ENCODE data around the gene CNPY1.

- TF ChIP-seq CTCF (IDR thresholded peaks at IDR 0.05; ENCODE audit: poor library complexity) (no peak), EZH2 (IDR thresholded peaks at IDR 0.05; ENCODE audit: borderline replicate concordance) (no peak)
These were observed 39.6 kb upstream of the CNPY1 start for GRCh38 chr7:155585951-155586350.

Measured in hepatocyte (in vitro differentiated cells).